Measurements from ENCODE around the gene GNAI1. TPM values are rescaled to one million over a fixed set of nuclear protein-coding genes. Genes with fewer than 3 reads are reported as not detected.

GNAI1 gene
- total RNA-seq, 2 donors from 2014 or later, result 0.35 to 1.1 TPM

- peaks cover 34% of the 10 kb centered on the region for H3K27me3 Mint-ChIP-seq
- no peak overlapping the region for H3K27ac Mint-ChIP-seq
- ATAC-seq, result no peak
- H3K4me1 Mint-ChIP-seq, result peaks cover 5% of the 10 kb centered on the region
- no peak overlapping the region for H3K4me3 Mint-ChIP-seq
- DNase-seq, result no peak
- H3K36me3 Mint-ChIP-seq (ENCODE audit: low read depth), result no peaks in the 10 kb centered on the region
- peaks cover 4% of the 10 kb centered on the region for H3K9me3 ChIP-seq (ENCODE audit: control insufficient read depth, low read length, poor library complexity, severe bottlenecking)
Observed at GRCh38 chr7:80137410-80137809, 2.8 kb downstream of the GNAI1 start.

- Mint-ChIP-seq H3K4me1 (peaks cover 5% of the 10 kb centered on the region), H3K36me3 (ENCODE audit: low read depth) (no peaks in the 10 kb centered on the region)
- no peak for DNase-seq
Observed at GRCh38 chr7:80139236-80139635, 4.6 kb downstream of the GNAI1 start.

GRCh38 chr7:80140388-80140787 lies 5.8 kb downstream of the GNAI1 start:
- H3K27me3 Mint-ChIP-seq, result peaks cover 18% of the 10 kb centered on the region
- H3K36me3 Mint-ChIP-seq (ENCODE audit: low read depth), result no peaks in the 10 kb centered on the region
- peaks cover 5% of the 10 kb centered on the region for H3K4me1 Mint-ChIP-seq
- DNase-seq (no peak), ATAC-seq (no peak)
- H3K9me3 ChIP-seq (ENCODE audit: control insufficient read depth, low read length, poor library complexity, severe bottlenecking), result peaks cover 4% of the 10 kb centered on the region
- no peak overlapping the region for H3K27ac Mint-ChIP-seq
- H3K4me3 Mint-ChIP-seq, result no peak overlapping the region

More at GRCh38 chr7:80139236-80139635, 4.6 kb downstream of the GNAI1 start:
- no peak overlapping the region for H3K4me3 Mint-ChIP-seq
- peaks cover 19% of the 10 kb centered on the region for H3K27me3 Mint-ChIP-seq
- no peak overlapping the region for H3K27ac Mint-ChIP-seq
- peaks cover 4% of the 10 kb centered on the region for H3K9me3 ChIP-seq (ENCODE audit: control insufficient read depth, low read length, poor library complexity, severe bottlenecking)
- ATAC-seq, result no peak

- ATAC-seq (no peak), DNase-seq (no peak)
- H3K27me3 Mint-ChIP-seq, result peaks cover 11% of the 10 kb centered on the region
- H3K36me3 Mint-ChIP-seq (ENCODE audit: low read depth), result no peaks in the 10 kb centered on the region
- H3K4me3 Mint-ChIP-seq, result no peak overlapping the region
- peaks cover 4% of the 10 kb centered on the region for H3K9me3 ChIP-seq (ENCODE audit: control insufficient read depth, low read length, poor library complexity, severe bottlenecking)
- H3K4me1 Mint-ChIP-seq, result no peaks in the 10 kb centered on the region
- H3K27ac Mint-ChIP-seq, result no peak overlapping the region
Observed at GRCh38 chr7:80141376-80141775, 6.7 kb downstream of the GNAI1 start.

GRCh38 chr7:80142853-80143580 lies 8.4 kb downstream of the GNAI1 start:
- no peaks in the 10 kb centered on the region for H3K36me3 Mint-ChIP-seq (ENCODE audit: low read depth)
- DNase-seq (no peak), ATAC-seq (no peak)
- H3K27ac Mint-ChIP-seq, result no peak overlapping the region
- no peaks in the 10 kb centered on the region for H3K4me1 Mint-ChIP-seq
- no peak overlapping the region for H3K4me3 Mint-ChIP-seq
- H3K27me3 Mint-ChIP-seq, result no peaks in the 10 kb centered on the region
- H3K9me3 ChIP-seq (ENCODE audit: control insufficient read depth, low read length, poor library complexity, severe bottlenecking), result peaks cover 4% of the 10 kb centered on the region

- H3K4me1 Mint-ChIP-seq, result no peaks in the 10 kb centered on the region
- no peak overlapping the region for H3K27ac Mint-ChIP-seq
- H3K4me3 Mint-ChIP-seq, result no peak overlapping the region
- no peaks in the 10 kb centered on the region for H3K27me3 Mint-ChIP-seq
- ATAC-seq (no peak), DNase-seq (no peak)
- H3K9me3 ChIP-seq (ENCODE audit: control insufficient read depth, low read length, poor library complexity, severe bottlenecking), result no peaks in the 10 kb centered on the region
- no peaks in the 10 kb centered on the region for H3K36me3 Mint-ChIP-seq (ENCODE audit: low read depth)
Observed at GRCh38 chr7:80145780-80146422, 11.3 kb downstream of the GNAI1 start.

GRCh38 chr7:80146545-80147182 lies 12.0 kb downstream of the GNAI1 start:
- DNase-seq, result no peak
- Mint-ChIP-seq H3K4me1 (no peaks in the 10 kb centered on the region), H3K4me3 (no peak overlapping the region), H3K27me3 (no peaks in the 10 kb centered on the region), H3K36me3 (ENCODE audit: low read depth) (no peaks in the 10 kb centered on the region), H3K27ac (no peak overlapping the region)
- no peak for ATAC-seq
- no peaks in the 10 kb centered on the region for H3K9me3 ChIP-seq (ENCODE audit: control insufficient read depth, low read length, poor library complexity, severe bottlenecking)

GRCh38 chr7:80147543-80148391 lies 13.1 kb downstream of the GNAI1 start:
- Mint-ChIP-seq H3K27ac (no peak overlapping the region), H3K36me3 (ENCODE audit: low read depth) (no peaks in the 10 kb centered on the region), H3K27me3 (no peaks in the 10 kb centered on the region), H3K4me3 (no peak overlapping the region), H3K4me1 (no peaks in the 10 kb centered on the region)
- no peak for DNase-seq
- H3K9me3 ChIP-seq (ENCODE audit: control insufficient read depth, low read length, poor library complexity, severe bottlenecking), result no peaks in the 10 kb centered on the region
- no peak for ATAC-seq

- H3K4me3 Mint-ChIP-seq, result no peak overlapping the region
- no peaks in the 10 kb centered on the region for H3K9me3 ChIP-seq (ENCODE audit: control insufficient read depth, low read length, poor library complexity, severe bottlenecking)
- no peak for DNase-seq
- H3K4me1 Mint-ChIP-seq, result no peaks in the 10 kb centered on the region
- no peak overlapping the region for H3K27ac Mint-ChIP-seq
- H3K36me3 Mint-ChIP-seq (ENCODE audit: low read depth), result no peaks in the 10 kb centered on the region
- ATAC-seq, result no peak
- no peaks in the 10 kb centered on the region for H3K27me3 Mint-ChIP-seq
Observed at GRCh38 chr7:80150611-80151273, 16.1 kb downstream of the GNAI1 start.

- Mint-ChIP-seq H3K4me1 (no peaks in the 10 kb centered on the region), H3K36me3 (ENCODE audit: low read depth) (no peaks in the 10 kb centered on the region), H3K4me3 (no peak overlapping the region), H3K27ac (no peak overlapping the region), H3K27me3 (no peaks in the 10 kb centered on the region)
- ATAC-seq, result no peak
- no peak for DNase-seq
- H3K9me3 ChIP-seq (ENCODE audit: control insufficient read depth, low read length, poor library complexity, severe bottlenecking), result no peaks in the 10 kb centered on the region
Observed at GRCh38 chr7:80151274-80151665, 16.6 kb downstream of the GNAI1 start.

GRCh38 chr7:80153446-80153845 lies 18.8 kb downstream of the GNAI1 start:
- H3K9me3 ChIP-seq (ENCODE audit: control insufficient read depth, low read length, poor library complexity, severe bottlenecking), result no peaks in the 10 kb centered on the region
- H3K36me3 Mint-ChIP-seq (ENCODE audit: low read depth), result no peaks in the 10 kb centered on the region
- no peaks in the 10 kb centered on the region for H3K4me1 Mint-ChIP-seq
- no peak overlapping the region for H3K4me3 Mint-ChIP-seq
- no peaks in the 10 kb centered on the region for H3K27me3 Mint-ChIP-seq
- ATAC-seq (no peak), DNase-seq (no peak)
- H3K27ac Mint-ChIP-seq, result no peak overlapping the region

GRCh38 chr7:80154656-80155333 lies 20.2 kb downstream of the GNAI1 start:
- ATAC-seq (no peak), DNase-seq (no peak)
- H3K36me3 Mint-ChIP-seq (ENCODE audit: low read depth), result no peaks in the 10 kb centered on the region
- no peak overlapping the region for H3K27ac Mint-ChIP-seq
- no peak overlapping the region for H3K4me3 Mint-ChIP-seq
- no peaks in the 10 kb centered on the region for H3K4me1 Mint-ChIP-seq
- H3K9me3 ChIP-seq (ENCODE audit: control insufficient read depth, low read length, poor library complexity, severe bottlenecking), result no peaks in the 10 kb centered on the region
- H3K27me3 Mint-ChIP-seq, result no peaks in the 10 kb centered on the region
